CD4-positive, alpha-beta T cell (primary cell): ENCODE data around the gene SIRPB1. TPM values are rescaled to one million over a fixed set of nuclear protein-coding genes. Genes with fewer than 3 reads are reported as not detected.

ENCODE experiments used
- ATAC-seq: fragments of 200-7000 bp; cut with Tn5 transposase; one replicate; pipeline ENCODE4 v1.10.0; 2022; ENCODE audit warnings: mild to moderate bottlenecking; ENCODE audit not compliant: poor library complexity
- CTCF ChIA-PET: fragments of 350-600 bp; sonication (Branson Sonifier 250); formaldehyde crosslinking; loops from one replicate; lab custom pipeline; 2021; ENCODE audit warnings: antibody characterized with exemption, inconsistent platforms; lab: Charles Lee
- POLR2A ChIA-PET: fragments of 350-600 bp; sonication (Branson Sonifier 250); formaldehyde crosslinking; loops from one replicate; lab custom pipeline; 2021; ENCODE audit warnings: antibody characterized with exemption, inconsistent platforms; lab: Charles Lee
- DNase-seq, 14 experiments: peaks; one replicate each; pipeline ENCODE4 v3.0.0-alpha.2; 2013 to 2020; ENCODE audit warnings: mixed read lengths in 2 of 14
- H3K27ac ChIP-seq, 2 donors: one replicate each; pipeline versions ENCODE4 v1.5.1 to v1.7.0; 2013; ENCODE audit warnings: low read length in 2 of 2, low read depth in 1 of 2, mild to moderate bottlenecking in 1 of 2
- H3K27me3 ChIP-seq, 2 experiments: 1 replicate in 1 of 2; 2 replicates in 1 of 2; pipeline versions ENCODE4 v1.6.1 to v1.7.0; 2013; ENCODE audit warnings: low read length in 2 of 2, control low read depth in 1 of 2, mild to moderate bottlenecking in 1 of 2, moderate library complexity in 1 of 2; ENCODE audit not compliant: insufficient read depth in 2 of 2, control insufficient read depth in 1 of 2
- H3K36me3 ChIP-seq: one replicate; pipeline ENCODE4 v1.6.1; 2013; ENCODE audit warnings: low read length, control low read depth; ENCODE audit not compliant: insufficient read depth
- H3K4me1 ChIP-seq: one replicate; pipeline ENCODE4 v1.6.1; 2013; ENCODE audit warnings: low read length, control low read depth; ENCODE audit not compliant: insufficient read depth
- H3K4me3 ChIP-seq: one replicate; pipeline ENCODE4 v1.5.1; 2013; ENCODE audit warnings: mild to moderate bottlenecking, low read length, moderate library complexity
- H3K9me3 ChIP-seq, 2 experiments: 1 replicate in 1 of 2; 2 replicates in 1 of 2; pipeline versions ENCODE4 v1.6.1 to v1.7.0; 2013; ENCODE audit warnings: low read length in 2 of 2, mild to moderate bottlenecking in 2 of 2, control low read depth in 1 of 2, moderate library complexity in 1 of 2; ENCODE audit not compliant: control insufficient read depth in 1 of 2, insufficient read depth in 1 of 2
- H3K27ac Mint-ChIP-seq: one replicate; pipeline ENCODE4 v1.8.0; 2020; ENCODE audit warnings: mixed read lengths
- H3K27me3 Mint-ChIP-seq: one replicate; pipeline ENCODE4 v1.8.0; 2021; ENCODE audit warnings: mixed read lengths
- H3K36me3 Mint-ChIP-seq: one replicate; pipeline ENCODE4 v1.8.0; 2021; ENCODE audit warnings: low read depth, mixed read lengths
- H3K4me1 Mint-ChIP-seq: one replicate; pipeline ENCODE4 v1.8.0; 2021; ENCODE audit warnings: low read depth, mixed read lengths
- H3K4me3 Mint-ChIP-seq: one replicate; pipeline ENCODE4 v1.8.0; 2020; ENCODE audit warnings: mild to moderate bottlenecking, mixed read lengths
- H3K9me3 Mint-ChIP-seq: one replicate; pipeline ENCODE4 v1.8.0; 2020; ENCODE audit warnings: mixed read lengths
- CTCF ChIP-seq: fragments of 200-600 bp; IDR thresholded peaks from one replicate; pipeline ENCODE4 v1.8.0; 2022; ENCODE audit warnings: antibody characterized with exemption, mild to moderate bottlenecking
- intact Hi-C, 2 experiments: fragments of 100-400 bp; cut with DNase I in 1 of 2; cut with micrococcal nuclease in 1 of 2; formaldehyde crosslinking; loops; one replicate each; pipeline versions ENCODE4 v1.15.1 to v1.9.0; 2023 to 2025; cut with DNase I, micrococcal nuclease
- total RNA-seq, 174 experiments: library from RNA in 2 of 174; stranded (reverse) in 2 of 174; gene quantifications; one replicate each; pipeline ENCODE4 v1.2.3 and lab custom pipeline; 2021 to 2026

The SIRPB1 gene
- total RNA-seq, 2 experiments from 2014 or later = 7.8 to 8.6 TPM

DNA sequence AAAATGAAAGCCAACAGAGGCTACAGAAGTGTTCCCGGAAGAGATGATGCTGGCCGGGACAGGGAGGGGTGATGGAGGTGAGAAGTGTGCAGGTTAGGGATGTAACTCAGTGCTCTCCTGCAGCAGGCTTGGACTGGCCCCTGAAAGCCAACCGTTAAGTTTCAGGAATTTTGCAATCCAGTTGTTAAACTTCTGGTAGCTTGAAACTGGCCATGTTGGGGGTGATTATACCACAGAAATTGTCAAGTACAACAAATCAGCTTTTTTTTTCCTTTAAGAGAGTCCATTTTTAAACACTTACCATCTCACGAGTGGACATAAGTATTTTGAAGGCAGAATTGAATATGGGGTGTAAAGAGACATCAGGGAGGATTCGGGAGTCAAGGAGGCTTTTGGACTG lies 8.8 kb upstream of the SIRPB1 start:
- Histone ChIP-seq H3K4me3 (no peak overlapping the region), H3K4me1 (peaks cover 51% of the 10 kb centered on the region), H3K27ac (no peak overlapping the region), H3K36me3 (peaks cover 44% of the 10 kb centered on the region), H3K27me3 (no peaks in the 10 kb centered on the region), H3K9me3 (no peaks in the 10 kb centered on the region)
- Mint-ChIP-seq H3K27ac (peak overlapping the region; percentile 92), H3K36me3 (peaks cover 76% of the 10 kb centered on the region), H3K9me3 (no peaks in the 10 kb centered on the region), H3K4me1 (peaks cover 81% of the 10 kb centered on the region), H3K4me3 (no peak overlapping the region), H3K27me3 (no peaks in the 10 kb centered on the region)
- no peak for TF ChIP-seq CTCF
- ChIA-PET CTCF (no interaction called here), POLR2A (no interaction called here)
- ATAC-seq = no peak
- no peak for DNase-seq
- intact Hi-C loops = no loop called here

- ATAC-seq (no peak), DNase-seq (no peak)
- H3K4me3 ChIP-seq = no peak overlapping the region
- H3K27ac ChIP-seq = peak overlapping the region; percentile 5 to 14
- ChIA-PET CTCF (interaction anchor here (1.0 kb wide), 1 partner anchor 65 kb away, joined by 3 read pairs; no protein-coding TSS in a partner anchor), POLR2A (interaction anchor here (1.1 to 1.4 kb wide), 2 partner anchors 51 to 69 kb away, joined by 3 read pairs; no protein-coding TSS in a partner anchor)
- H3K4me1 ChIP-seq = peaks cover 56% of the 10 kb centered on the region
- TF ChIP-seq CTCF = no peak
- intact Hi-C loops = no loop called here
- Mint-ChIP-seq H3K4me3 (no peak overlapping the region), H3K4me1 (peaks cover 81% of the 10 kb centered on the region), H3K9me3 (peaks cover 3% of the 10 kb centered on the region), H3K27ac (peak overlapping the region; percentile 92), H3K27me3 (no peaks in the 10 kb centered on the region), H3K36me3 (peaks cover 61% of the 10 kb centered on the region)
- no peaks in the 10 kb centered on the region for H3K27me3 ChIP-seq
- peaks cover 42% of the 10 kb centered on the region for H3K36me3 ChIP-seq
- no peaks in the 10 kb centered on the region for H3K9me3 ChIP-seq
Observed at GRCh38 chr20:1627200-1627550, 7.4 kb upstream of the SIRPB1 start.

DNA sequence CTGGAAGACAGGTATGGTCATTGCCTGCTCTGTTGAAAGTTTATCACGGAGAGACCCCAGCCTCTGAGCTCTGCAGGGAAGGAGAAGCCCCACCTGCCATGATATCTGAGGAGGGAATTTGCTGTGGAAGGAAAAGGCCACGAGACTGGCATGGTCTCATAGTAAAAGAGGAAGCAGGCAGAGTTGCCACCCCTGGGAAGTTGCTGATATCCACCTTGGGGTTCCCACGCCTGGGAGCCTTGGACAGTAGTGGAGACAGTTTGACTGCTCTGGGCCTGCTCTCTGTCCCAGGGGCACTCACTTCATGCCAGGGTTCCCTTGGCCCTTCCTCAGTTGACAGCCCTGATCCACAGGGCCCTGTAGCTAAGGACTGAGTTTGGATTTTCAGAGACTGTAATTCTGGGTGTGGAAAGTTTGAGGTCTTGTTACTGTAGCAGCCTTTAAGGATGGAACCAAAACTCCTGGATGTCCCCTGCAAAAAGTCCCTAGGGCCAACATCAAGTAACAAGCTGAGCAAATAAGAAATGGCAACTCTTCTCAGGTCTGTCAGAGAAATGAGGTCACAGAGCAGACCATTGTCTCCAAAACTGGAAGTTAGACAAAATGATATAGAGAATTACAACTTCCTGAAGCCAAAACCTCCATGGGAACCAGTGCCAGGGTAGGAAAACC lies 6.9 kb upstream of the SIRPB1 start:
- Mint-ChIP-seq H3K4me1 (peaks cover 79% of the 10 kb centered on the region), H3K27me3 (no peaks in the 10 kb centered on the region), H3K9me3 (peaks cover 3% of the 10 kb centered on the region), H3K4me3 (no peak overlapping the region), H3K27ac (peak overlapping the region; percentile 92), H3K36me3 (peaks cover 56% of the 10 kb centered on the region)
- H3K27ac ChIP-seq = peak overlapping the region; percentile 5 to 14
- CTCF ChIA-PET = no interaction called here
- intact Hi-C loops = no loop called here
- ATAC-seq (no peak), DNase-seq (no peak)
- no peak overlapping the region for H3K4me3 ChIP-seq
- H3K36me3 ChIP-seq = peaks cover 39% of the 10 kb centered on the region
- POLR2A ChIA-PET = interaction anchor here (1.1 to 1.4 kb wide), 2 partner anchors 52 to 70 kb away, joined by 3 read pairs; no protein-coding TSS in a partner anchor
- no peaks in the 10 kb centered on the region for H3K9me3 ChIP-seq
- H3K27me3 ChIP-seq = no peaks in the 10 kb centered on the region
- no peak for TF ChIP-seq CTCF
- peaks cover 54% of the 10 kb centered on the region for H3K4me1 ChIP-seq
